K562 (cell line): ENCODE results near the gene CCM2. TPM values are rescaled to one million over a fixed set of nuclear protein-coding genes. Genes with fewer than 3 reads are reported as not detected.

Experiments
- ATAC-seq: fragments of 200-7000 bp; cut with Tn5 transposase; 3 replicates; pipeline ENCODE4 v1.9.1; 2020; ENCODE audit warnings: moderate library complexity
- BruUV-seq: library from RNA; stranded (reverse); fragments of 400-500 nt; replicated peaks from 2 replicates; lab custom pipeline; 2021; lab: Mats Ljungman, UMichigan
- CTCF ChIA-PET: fragments of 300-600 bp; formaldehyde crosslinking; extraction: SDS; loops from one replicate; lab custom pipeline; 2021; ENCODE audit warnings: low intra/inter-chr PET ratio; lab: Yijun Ruan, JAX
- POLR2A ChIA-PET: fragments of 300-600, 350-650 bp; sonication (Branson Sonifier 250); formaldehyde crosslinking; extraction: SDS; loops from one replicate; lab custom pipeline; 2021; ENCODE audit warnings: antibody characterized with exemption, inconsistent platforms; lab: Yijun Ruan, JAX
- DNase-seq, 4 experiments: peaks; one replicate each; pipeline versions ENCODE4 v3.0.0 to v3.0.0-alpha.2; 2011 to 2018; ENCODE audit warnings: low spot score in 3 of 4, mixed read lengths in 3 of 4; ENCODE audit errors: extremely low read depth in 1 of 4
- FAIRE-seq: peaks from 2 replicates; lab custom pipeline; 2011; peaks lifted over from hg19 to GRCh38; lab: Jason Lieb, UNC
- H2AFZ ChIP-seq: 2 replicates; pipeline ENCODE4 v1.6.0; 2011; ENCODE audit warnings: low read depth, low read length, control low read depth, inconsistent platforms
- H3K27ac ChIP-seq: fragments of 200-600 bp; 3 replicates; pipeline ENCODE4 v1.8.0; 2011; ENCODE audit warnings: low read depth, mild to moderate bottlenecking, control low read depth, inconsistent platforms, low read length, moderate library complexity, mixed read lengths; ENCODE audit errors: extremely low read depth
- H3K27me3 ChIP-seq, 2 experiments: fragments of 300-600 bp in 1 of 2; 2 replicates in 1 of 2; 3 replicates in 1 of 2; pipeline versions ENCODE4 v1.6.0 to v1.8.0; 2011; ENCODE audit warnings: inconsistent platforms in 2 of 2, low read length in 2 of 2, mild to moderate bottlenecking in 1 of 2, mixed read lengths in 1 of 2, moderate library complexity in 1 of 2; ENCODE audit not compliant: control insufficient read depth in 2 of 2, insufficient read depth in 2 of 2
- H3K36me3 ChIP-seq: fragments of 300-600 bp; 3 replicates; pipeline ENCODE4 v1.8.0; 2011; ENCODE audit warnings: mild to moderate bottlenecking, low read length, inconsistent platforms; ENCODE audit not compliant: control insufficient read depth, insufficient read depth
- H3K4me1 ChIP-seq, 2 experiments: fragments of 200-600 bp in 1 of 2; replicated peaks in 1 of 2; 2 replicates in 1 of 2; 3 replicates in 1 of 2; pipeline versions ENCODE4 v1.5.1 to v1.8.0; 2011; ENCODE audit warnings: inconsistent platforms in 2 of 2, low read length in 2 of 2, mild to moderate bottlenecking in 1 of 2, mixed read lengths in 1 of 2, moderate library complexity in 1 of 2; ENCODE audit not compliant: control insufficient read depth in 2 of 2, insufficient read depth in 2 of 2
- H3K4me2 ChIP-seq: 2 replicates; pipeline ENCODE4 v1.6.1; 2011; ENCODE audit warnings: low read length, control low read depth, inconsistent platforms, mixed read lengths; ENCODE audit not compliant: insufficient read depth
- H3K4me3 ChIP-seq: fragments of 200-600 bp; sonication (generic), shearing (Covaris generic); 2 replicates; pipeline ENCODE4 v1.5.1; 2016; ENCODE audit warnings: control low read depth, inconsistent platforms
- H3K79me2 ChIP-seq: fragments of 200-600 bp; 3 replicates; pipeline ENCODE4 v1.8.0; 2011; ENCODE audit warnings: low read length, inconsistent platforms; ENCODE audit not compliant: control insufficient read depth, insufficient read depth
- H3K9ac ChIP-seq, 2 experiments: 2 replicates each; pipeline versions ENCODE4 v1.6.0 to v1.6.1; 2011; ENCODE audit warnings: low read depth in 2 of 2, low read length in 2 of 2, control low read depth in 1 of 2, inconsistent platforms in 1 of 2, mild to moderate bottlenecking in 1 of 2, mixed read lengths in 1 of 2; ENCODE audit not compliant: insufficient read depth in 1 of 2
- H3K9me1 ChIP-seq: one replicate; pipeline ENCODE4 v1.6.0; 2011; ENCODE audit warnings: inconsistent platforms, mild to moderate bottlenecking, low read length, moderate library complexity; ENCODE audit not compliant: control insufficient read depth, insufficient read depth
- H3K9me3 ChIP-seq: replicated peaks from 2 replicates; pipeline ENCODE4 v1.5.1; 2011; ENCODE audit warnings: low read depth, low read length, inconsistent platforms; ENCODE audit not compliant: control insufficient read depth, insufficient read depth
- H4K20me1 ChIP-seq: replicated peaks from 2 replicates; pipeline ENCODE4 v1.6.1; 2011; ENCODE audit warnings: low read length, inconsistent platforms, mixed read lengths; ENCODE audit not compliant: control insufficient read depth, insufficient read depth
- CCNT2 ChIP-seq: IDR thresholded peaks from 2 replicates; pipeline ENCODE4 v1.6.1; 2011; ENCODE audit warnings: borderline replicate concordance, low read depth, mild to moderate bottlenecking, moderate library complexity, mixed read lengths, low read length; ENCODE audit not compliant: insufficient read length; ENCODE audit errors: extremely low read depth
- CHD1 ChIP-seq: fragments of 200-600 bp; sonication (generic); IDR thresholded peaks from one replicate; pipeline ENCODE4 v1.6.1; 2012; ENCODE audit warnings: mild to moderate bottlenecking, moderate library complexity, low read length, inconsistent platforms
- EZH2 ChIP-seq: IDR thresholded peaks from 2 replicates; pipeline ENCODE4 v1.6.1; 2012; ENCODE audit warnings: low read depth, mild to moderate bottlenecking, inconsistent platforms, low read length, borderline replicate concordance
- HMGN3 ChIP-seq: IDR thresholded peaks from 2 replicates; pipeline ENCODE4 v1.6.1; 2011; ENCODE audit warnings: borderline replicate concordance, low read depth, mild to moderate bottlenecking, mixed read lengths, low read length; ENCODE audit not compliant: insufficient read length; ENCODE audit errors: extremely low read depth
- HNRNPUL1 ChIP-seq: fragments of 200-400 bp; formaldehyde crosslinking; IDR thresholded peaks from 2 replicates; pipeline ENCODE4 v1.6.1; 2017; ENCODE audit warnings: low read length
- KAT2B ChIP-seq: IDR thresholded peaks from one replicate; pipeline ENCODE4 v1.6.1; 2012; ENCODE audit warnings: low read depth, mild to moderate bottlenecking, control low read depth, inconsistent platforms, low read length, moderate library complexity
- MEF2A ChIP-seq: IDR thresholded peaks from 2 replicates; pipeline ENCODE4 v1.6.1; 2011; ENCODE audit warnings: low read depth, mild to moderate bottlenecking, low read length, moderate library complexity; ENCODE audit not compliant: control insufficient read depth
- RBM17 ChIP-seq: fragments of 200-400 bp; formaldehyde crosslinking; IDR thresholded peaks from 2 replicates; pipeline ENCODE4 v1.6.1; 2017; ENCODE audit warnings: low read depth, mild to moderate bottlenecking, low read length, borderline replicate concordance
- SRSF9 ChIP-seq: fragments of 200-400 bp; formaldehyde crosslinking; IDR thresholded peaks from 2 replicates; pipeline ENCODE4 v1.6.1; 2017; ENCODE audit warnings: low read depth, low read length, borderline replicate concordance
- XRCC4 ChIP-seq: IDR thresholded peaks from one replicate; pipeline ENCODE4 v1.6.1; 2011; ENCODE audit not compliant: insufficient read depth, insufficient read length; ENCODE audit errors: extremely low read depth
- ZNF184 ChIP-seq: sonication (generic); formaldehyde crosslinking; IDR thresholded peaks from 2 replicates; pipeline ENCODE4 v1.5.0; 2020; ENCODE audit warnings: missing genetic modification reagents
- ZNF384 ChIP-seq: IDR thresholded peaks from 2 replicates; pipeline ENCODE4 v1.6.1; 2012; ENCODE audit warnings: low read depth, low read length, improper control_type of control experiment
- ZNF583 ChIP-seq: fragments of 250-450 bp; sonication (Bioruptor Pico); IDR thresholded peaks from 2 replicates; pipeline ENCODE4 v1.4.0; 2020
- WGBS: fragments of 100-300 bp; shearing (Covaris generic); methylation state at CpG from one replicate; pipeline ENCODE4 v1.1.6; 2016; ENCODE audit warnings: low coverage, mixed read lengths; ENCODE audit not compliant: insufficient coverage; ENCODE audit errors: missing lambda C conversion rate; 5-methylcytosine and 5-hydroxymethylcytosine counted together
- in situ Hi-C: fragments of 300-500 bp; cut with MboI; formaldehyde crosslinking; loops from 4 replicates; pipeline ENCODE4 v1.15.0; 2018; ENCODE audit warnings: inconsistent platforms, mixed read lengths
- intact Hi-C: fragments of 100-400 bp; cut with micrococcal nuclease; formaldehyde crosslinking; loops from 2 replicates; pipeline ENCODE4 v1.14.2; 2022
- polyA plus RNA-seq, 8 experiments: library from polyadenylated mRNA; depleted of rRNA in 4 of 8; stranded (reverse) in 5 of 8; unstranded in 3 of 8; fragments of >200 nt; fragmentation: Nextera tagmentation in 2 of 8; fragmentation: Illumina TruSeq in 1 of 8; extraction: Ambion mirVana in 2 of 8; extraction: Trizol in 1 of 8; gene quantifications; 2 replicates each; pipeline versions ENCODE4 v1.2.1 to v1.2.3, GENCODE V29; 2011 to 2014; ENCODE audit warnings: inconsistent platforms in 1 of 8, missing spikeins in 1 of 8
- total RNA-seq, 7 experiments: library from RNA; depleted of rRNA in 6 of 7; stranded (reverse); fragments of >200 nt in 6 of 7; fragmentation: Illumina TruSeq in 2 of 7; extraction: Trizol in 2 of 7; gene quantifications; 2 replicates each; pipeline versions ENCODE4 v1.2.1 to v1.2.3, GENCODE V29; 2011 to 2021; ENCODE audit warnings: low replicate concordance in 1 of 7
- TF ChIP-seq, protein P1 (sequence below): fragments of 450-650 bp; IDR thresholded peaks from 2 replicates; pipeline ENCODE4 v1.6.1; 2016; ENCODE audit warnings: borderline replicate concordance
- TF ChIP-seq, protein P2 (sequence below): sonication (generic); formaldehyde crosslinking; IDR thresholded peaks from 2 replicates; pipeline ENCODE4 v1.8.0; 2022; ENCODE audit warnings: missing genetic modification reagents, mild to moderate bottlenecking, borderline replicate concordance
- TF ChIP-seq, protein P3 (sequence below): fragments of 250-450 bp; sonication (Bioruptor Pico); IDR thresholded peaks from 2 replicates; pipeline ENCODE4 v1.5.0; 2020; ENCODE audit warnings: mild to moderate bottlenecking, borderline replicate concordance

Gene CCM2
- total and polyA plus RNA-seq, 9 of the 15 experiments (the other 6 are each of a cell fraction or from before 2014, with no cell fraction given): 0.41 to 38.6 (median 25.9) TPM

DNA sequence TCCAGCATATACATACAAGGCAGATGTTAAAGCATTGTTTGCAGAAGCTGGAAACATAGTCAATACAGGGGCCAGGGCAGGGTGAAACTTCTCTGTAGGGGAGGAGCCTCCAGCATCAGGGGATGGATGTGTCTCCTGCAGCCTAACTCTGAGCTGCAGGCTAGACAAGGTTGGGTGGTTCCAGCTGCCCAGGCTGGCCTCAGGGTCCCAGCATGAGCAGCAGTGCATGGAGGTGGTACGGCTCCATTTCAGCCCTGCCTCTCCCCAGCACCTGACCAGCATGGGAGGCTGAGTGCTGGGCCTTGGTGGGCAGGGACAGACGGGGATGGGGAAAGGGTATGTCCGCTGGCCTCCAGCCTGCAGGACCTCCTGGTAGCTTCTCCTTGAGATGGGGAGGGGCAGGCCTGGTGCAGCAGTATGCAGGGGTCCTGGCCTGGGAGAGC, 118.9 kb downstream of the CCM2 start:
- CTCF ChIA-PET: no interaction called here

More for the DNA sequence above, 118.9 kb downstream of the CCM2 start:
- DNase-seq (no peak), ATAC-seq (0 out of 3 replicates have a peak, but pooled peaks have one; percentile 15), FAIRE-seq (no peak)
- Histone ChIP-seq H3K27ac (no peak overlapping the region), H4K20me1 (no peaks in the 10 kb centered on the region), H3K4me1 (peaks cover 0 to 11% of the 10 kb centered on the region in 2 experiments; a peak in 4 of 5 replicates), H3K27me3 (no peaks in the 10 kb centered on the region), H3K9me3 (no peaks in the 10 kb centered on the region), H3K9ac (peak overlapping the region in 1 of 2 experiments; percentile 15; a peak in 1 of 4 replicates), H3K9me1 (no peaks in the 10 kb centered on the region), H2AFZ (no peak overlapping the region), H3K4me3 (no peak overlapping the region), H3K4me2 (no peak overlapping the region), H3K36me3 (no peaks in the 10 kb centered on the region), H3K79me2 (no peaks in the 10 kb centered on the region)
- BruUV-seq: no TSS peak
- POLR2A ChIA-PET: interaction anchor here (1.6 kb wide), 1 partner anchor 271 kb away, joined by 3 read pairs; the partner anchor contains the start of gene H2AZ2
- TF ChIP-seq, protein P1, sequence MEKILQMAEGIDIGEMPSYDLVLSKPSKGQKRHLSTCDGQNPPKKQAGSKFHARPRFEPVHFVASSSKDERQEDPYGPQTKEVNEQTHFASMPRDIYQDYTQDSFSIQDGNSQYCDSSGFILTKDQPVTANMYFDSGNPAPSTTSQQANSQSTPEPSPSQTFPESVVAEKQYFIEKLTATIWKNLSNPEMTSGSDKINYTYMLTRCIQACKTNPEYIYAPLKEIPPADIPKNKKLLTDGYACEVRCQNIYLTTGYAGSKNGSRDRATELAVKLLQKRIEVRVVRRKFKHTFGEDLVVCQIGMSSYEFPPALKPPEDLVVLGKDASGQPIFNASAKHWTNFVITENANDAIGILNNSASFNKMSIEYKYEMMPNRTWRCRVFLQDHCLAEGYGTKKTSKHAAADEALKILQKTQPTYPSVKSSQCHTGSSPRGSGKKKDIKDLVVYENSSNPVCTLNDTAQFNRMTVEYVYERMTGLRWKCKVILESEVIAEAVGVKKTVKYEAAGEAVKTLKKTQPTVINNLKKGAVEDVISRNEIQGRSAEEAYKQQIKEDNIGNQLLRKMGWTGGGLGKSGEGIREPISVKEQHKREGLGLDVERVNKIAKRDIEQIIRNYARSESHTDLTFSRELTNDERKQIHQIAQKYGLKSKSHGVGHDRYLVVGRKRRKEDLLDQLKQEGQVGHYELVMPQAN: no peak
- TF ChIP-seq CHD1 (no peak), CCNT2 (no peak), RBM17 (no peak), HMGN3 (no peak), KAT2B (no peak), EZH2 (no peak), XRCC4 (no peak), ZNF184 (CRISPR knock-in tag) (no peak), HNRNPUL1 (no peak), ZNF384 (no peak), ZNF583 (CRISPR knock-in tag) (no peak), SRSF9 (no peak), MEF2A (no peak)
- TF ChIP-seq, protein P2, sequence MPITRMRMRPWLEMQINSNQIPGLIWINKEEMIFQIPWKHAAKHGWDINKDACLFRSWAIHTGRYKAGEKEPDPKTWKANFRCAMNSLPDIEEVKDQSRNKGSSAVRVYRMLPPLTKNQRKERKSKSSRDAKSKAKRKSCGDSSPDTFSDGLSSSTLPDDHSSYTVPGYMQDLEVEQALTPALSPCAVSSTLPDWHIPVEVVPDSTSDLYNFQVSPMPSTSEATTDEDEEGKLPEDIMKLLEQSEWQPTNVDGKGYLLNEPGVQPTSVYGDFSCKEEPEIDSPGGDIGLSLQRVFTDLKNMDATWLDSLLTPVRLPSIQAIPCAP (CRISPR knock-in tag): no peak
- TF ChIP-seq, protein P3, sequence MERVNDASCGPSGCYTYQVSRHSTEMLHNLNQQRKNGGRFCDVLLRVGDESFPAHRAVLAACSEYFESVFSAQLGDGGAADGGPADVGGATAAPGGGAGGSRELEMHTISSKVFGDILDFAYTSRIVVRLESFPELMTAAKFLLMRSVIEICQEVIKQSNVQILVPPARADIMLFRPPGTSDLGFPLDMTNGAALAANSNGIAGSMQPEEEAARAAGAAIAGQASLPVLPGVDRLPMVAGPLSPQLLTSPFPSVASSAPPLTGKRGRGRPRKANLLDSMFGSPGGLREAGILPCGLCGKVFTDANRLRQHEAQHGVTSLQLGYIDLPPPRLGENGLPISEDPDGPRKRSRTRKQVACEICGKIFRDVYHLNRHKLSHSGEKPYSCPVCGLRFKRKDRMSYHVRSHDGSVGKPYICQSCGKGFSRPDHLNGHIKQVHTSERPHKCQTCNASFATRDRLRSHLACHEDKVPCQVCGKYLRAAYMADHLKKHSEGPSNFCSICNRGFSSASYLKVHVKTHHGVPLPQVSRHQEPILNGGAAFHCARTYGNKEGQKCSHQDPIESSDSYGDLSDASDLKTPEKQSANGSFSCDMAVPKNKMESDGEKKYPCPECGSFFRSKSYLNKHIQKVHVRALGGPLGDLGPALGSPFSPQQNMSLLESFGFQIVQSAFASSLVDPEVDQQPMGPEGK (CRISPR knock-in tag): no peak
- in situ Hi-C loops: no loop called here
- 33% methylated on average over 3 of the region's 3 CpGs for WGBS
- intact Hi-C loops: no loop called here
